ENCODE results near the gene SEZ6L2.
"Not testable (repeated sequence)": the region's sequence is repeated elsewhere in the genome, so short reads cannot be mapped to it uniquely, and the experiment has no call there.

Gene SEZ6L2

GRCh38 chr16:29844575-29845331, 54.6 kb downstream of the SEZ6L2 start:
- H3K4me1 ChIP-seq (ENCODE audit: insufficient read depth, low read length): no peaks in the 10 kb centered on the region
- H3K27ac ChIP-seq (ENCODE audit: low read length): no peak overlapping the region
- H3K36me3 ChIP-seq (ENCODE audit: insufficient read depth, low read depth, low read length): no peaks in the 10 kb centered on the region
- no peak overlapping the region for H3K9ac ChIP-seq (ENCODE audit: low read depth, low read length)
- H3K4me3 ChIP-seq (ENCODE audit: low read length): no peak overlapping the region
- no peaks in the 10 kb centered on the region for H3K27me3 ChIP-seq (ENCODE audit: insufficient read depth, low read length)
- H3K9me3 ChIP-seq (ENCODE audit: insufficient read depth, low read depth, low read length): no peaks in the 10 kb centered on the region

DNA sequence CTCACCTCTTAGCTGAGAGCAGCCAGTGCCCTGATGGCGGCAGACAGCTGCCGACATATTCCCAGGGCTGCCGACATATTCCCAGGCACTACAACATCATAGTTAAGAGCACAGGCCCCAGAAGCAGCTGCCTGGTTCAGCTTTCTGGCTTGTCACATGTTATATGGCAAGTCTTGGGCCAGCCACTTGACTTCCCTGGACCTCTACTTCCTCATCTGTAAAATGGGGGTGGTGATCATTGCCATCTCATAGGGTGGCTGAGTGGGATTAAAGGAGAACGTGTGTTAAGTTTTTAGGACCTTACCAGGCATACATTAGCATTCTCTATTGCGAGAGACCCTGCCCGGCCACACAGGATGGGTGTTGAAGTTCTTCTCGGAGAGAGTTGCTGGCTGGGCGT, 55.4 kb downstream of the SEZ6L2 start:
- Histone ChIP-seq H3K4me3 (ENCODE audit: low read length) (no peak overlapping the region), H3K4me1 (ENCODE audit: insufficient read depth, low read length) (no peaks in the 10 kb centered on the region), H3K27me3 (ENCODE audit: insufficient read depth, low read length) (no peaks in the 10 kb centered on the region), H3K9me3 (ENCODE audit: insufficient read depth, low read depth, low read length) (no peaks in the 10 kb centered on the region), H3K27ac (ENCODE audit: low read length) (no peak overlapping the region), H3K36me3 (ENCODE audit: insufficient read depth, low read depth, low read length) (no peaks in the 10 kb centered on the region), H3K9ac (ENCODE audit: low read depth, low read length) (no peak overlapping the region)

DNA sequence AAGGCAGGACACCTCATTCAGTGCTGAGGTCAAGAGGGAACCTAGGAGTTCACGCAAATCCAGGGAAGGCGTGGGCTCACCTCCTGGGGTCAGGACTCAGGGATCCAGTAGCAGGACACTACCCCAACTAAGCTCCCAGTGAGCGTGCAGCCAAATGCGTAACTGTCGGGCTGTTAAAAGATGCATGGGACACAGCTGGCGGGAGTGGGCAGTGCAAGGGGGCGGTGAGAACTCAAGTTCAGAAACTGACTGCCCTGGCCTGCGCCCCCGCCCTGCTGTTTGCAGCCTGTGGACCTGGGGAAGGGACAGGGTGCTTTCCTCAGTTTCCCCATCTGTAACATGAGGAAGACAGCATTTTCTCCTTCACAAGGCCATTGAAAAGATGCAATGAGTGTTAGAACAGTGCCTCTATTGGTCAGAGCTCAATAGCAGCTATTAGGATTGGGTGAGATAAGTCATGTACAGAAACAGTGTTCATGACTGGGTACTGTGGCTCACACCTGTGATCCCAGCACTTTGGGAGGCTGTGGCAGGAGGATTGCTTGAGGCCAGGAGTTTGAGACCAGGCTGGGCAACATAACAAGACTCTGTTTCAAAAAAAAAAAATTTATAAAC, 56.5 kb downstream of the SEZ6L2 start:
- Histone ChIP-seq H3K27ac (ENCODE audit: low read length) (no peak overlapping the region), H3K27me3 (ENCODE audit: insufficient read depth, low read length) (no peaks in the 10 kb centered on the region)

GRCh38 chr16:29841631-29842030, 57.7 kb downstream of the SEZ6L2 start:
- no peaks in the 10 kb centered on the region for H3K27me3 ChIP-seq (ENCODE audit: insufficient read depth, low read length)
- H3K36me3 ChIP-seq (ENCODE audit: insufficient read depth, low read depth, low read length): no peaks in the 10 kb centered on the region
- H3K9ac ChIP-seq (ENCODE audit: low read depth, low read length): no peak overlapping the region
- H3K27ac ChIP-seq (ENCODE audit: low read length): no peak overlapping the region
- no peaks in the 10 kb centered on the region for H3K4me1 ChIP-seq (ENCODE audit: insufficient read depth, low read length)
- H3K4me3 ChIP-seq (ENCODE audit: low read length): no peak overlapping the region
- H3K9me3 ChIP-seq (ENCODE audit: insufficient read depth, low read depth, low read length): no peaks in the 10 kb centered on the region

More for the DNA sequence above, 56.5 kb downstream of the SEZ6L2 start:
- H3K36me3 ChIP-seq (ENCODE audit: insufficient read depth, low read depth, low read length): no peaks in the 10 kb centered on the region
- H3K9me3 ChIP-seq (ENCODE audit: insufficient read depth, low read depth, low read length): no peaks in the 10 kb centered on the region
- H3K9ac ChIP-seq (ENCODE audit: low read depth, low read length): no peak overlapping the region
- H3K4me1 ChIP-seq (ENCODE audit: insufficient read depth, low read length): no peaks in the 10 kb centered on the region
- H3K4me3 ChIP-seq (ENCODE audit: low read length): no peak overlapping the region

DNA sequence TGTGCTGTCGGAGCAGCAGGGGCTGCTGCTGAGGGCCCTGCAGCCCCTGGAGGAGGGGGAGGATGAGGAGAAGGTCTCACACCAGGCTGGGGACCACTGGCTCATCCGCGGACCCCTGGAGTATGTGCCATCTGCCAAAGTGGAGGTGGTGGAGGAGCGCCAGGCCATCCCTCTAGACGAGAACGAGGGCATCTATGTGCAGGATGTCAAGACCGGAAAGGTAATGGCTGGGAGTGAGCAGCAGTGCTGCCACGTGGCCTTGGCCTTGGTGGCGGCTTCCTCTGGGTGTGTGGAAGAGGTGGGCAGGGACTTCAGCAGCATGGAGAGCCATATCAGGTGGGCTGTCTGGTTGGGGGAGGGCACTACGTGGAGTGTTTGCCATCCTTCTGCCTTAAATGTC, 59.1 kb downstream of the SEZ6L2 start:
- no peak overlapping the region for H3K9ac ChIP-seq (ENCODE audit: low read depth, low read length)
- no peaks in the 10 kb centered on the region for H3K9me3 ChIP-seq (ENCODE audit: insufficient read depth, low read depth, low read length)
- H3K36me3 ChIP-seq (ENCODE audit: insufficient read depth, low read depth, low read length): no peaks in the 10 kb centered on the region
- H3K27me3 ChIP-seq (ENCODE audit: insufficient read depth, low read length): no peaks in the 10 kb centered on the region
- H3K4me1 ChIP-seq (ENCODE audit: insufficient read depth, low read length): no peaks in the 10 kb centered on the region
- H3K27ac ChIP-seq (ENCODE audit: low read length): no peak overlapping the region
- no peak overlapping the region for H3K4me3 ChIP-seq (ENCODE audit: low read length)

GRCh38 chr16:29839822-29840221, 59.5 kb downstream of the SEZ6L2 start:
- no peak overlapping the region for H3K4me3 ChIP-seq (ENCODE audit: low read length)
- H3K27ac ChIP-seq (ENCODE audit: low read length): no peak overlapping the region
- H3K36me3 ChIP-seq (ENCODE audit: insufficient read depth, low read depth, low read length): no peaks in the 10 kb centered on the region
- no peaks in the 10 kb centered on the region for H3K9me3 ChIP-seq (ENCODE audit: insufficient read depth, low read depth, low read length)
- H3K4me1 ChIP-seq (ENCODE audit: insufficient read depth, low read length): no peaks in the 10 kb centered on the region
- no peak overlapping the region for H3K9ac ChIP-seq (ENCODE audit: low read depth, low read length)
- H3K27me3 ChIP-seq (ENCODE audit: insufficient read depth, low read length): no peaks in the 10 kb centered on the region

DNA sequence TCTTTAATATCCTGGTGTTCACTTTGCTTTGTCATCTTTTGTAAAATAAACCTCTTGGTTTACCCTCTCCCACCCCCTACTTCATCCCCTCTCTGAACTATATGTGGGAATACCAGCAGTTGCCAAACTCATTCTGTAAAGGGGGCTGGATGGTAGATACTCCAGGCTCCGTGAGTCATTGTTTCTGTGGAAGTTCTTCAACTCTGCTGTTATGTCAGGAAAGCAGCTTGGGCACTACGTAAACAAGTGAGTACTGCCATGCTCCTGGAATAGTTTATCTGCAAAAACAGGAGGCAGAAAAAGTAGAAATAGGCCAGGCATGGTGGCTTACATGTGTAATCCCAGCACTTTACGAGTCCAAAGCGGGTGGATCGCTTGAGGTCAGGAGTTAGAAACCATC, 61.5 kb downstream of the SEZ6L2 start:
- no peaks in the 10 kb centered on the region for H3K36me3 ChIP-seq (ENCODE audit: insufficient read depth, low read depth, low read length)
- no peak overlapping the region for H3K27ac ChIP-seq (ENCODE audit: low read length)
- no peak overlapping the region for H3K9ac ChIP-seq (ENCODE audit: low read depth, low read length)
- no peaks in the 10 kb centered on the region for H3K27me3 ChIP-seq (ENCODE audit: insufficient read depth, low read length)
- no peaks in the 10 kb centered on the region for H3K4me1 ChIP-seq (ENCODE audit: insufficient read depth, low read length)
- no peak overlapping the region for H3K4me3 ChIP-seq (ENCODE audit: low read length)
- H3K9me3 ChIP-seq (ENCODE audit: insufficient read depth, low read depth, low read length): no peaks in the 10 kb centered on the region

DNA sequence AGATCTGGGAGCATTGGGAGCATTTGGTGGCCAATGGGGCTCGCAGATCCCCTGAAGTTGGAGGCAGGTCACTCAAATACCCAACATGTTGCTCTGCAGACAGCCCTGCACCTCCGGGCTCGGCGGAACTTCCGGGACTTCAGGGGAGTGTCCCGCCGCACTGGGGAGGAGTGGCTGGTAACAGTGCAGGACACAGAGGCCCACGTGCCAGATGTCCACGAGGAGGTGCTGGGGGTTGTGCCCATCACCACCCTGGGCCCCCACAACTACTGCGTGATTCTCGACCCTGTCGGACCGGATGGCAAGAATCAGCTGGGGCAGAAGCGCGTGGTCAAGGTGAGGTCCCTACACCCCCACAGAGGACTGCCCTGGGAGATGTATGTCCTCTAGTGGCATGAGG, 62.7 kb downstream of the SEZ6L2 start:
- H3K27ac ChIP-seq (ENCODE audit: low read length): no peak overlapping the region
- H3K9ac ChIP-seq (ENCODE audit: low read depth, low read length): no peak overlapping the region
- no peaks in the 10 kb centered on the region for H3K9me3 ChIP-seq (ENCODE audit: insufficient read depth, low read depth, low read length)
- no peak overlapping the region for H3K4me3 ChIP-seq (ENCODE audit: low read length)
- H3K36me3 ChIP-seq (ENCODE audit: insufficient read depth, low read depth, low read length): no peaks in the 10 kb centered on the region
- no peaks in the 10 kb centered on the region for H3K4me1 ChIP-seq (ENCODE audit: insufficient read depth, low read length)
- no peaks in the 10 kb centered on the region for H3K27me3 ChIP-seq (ENCODE audit: insufficient read depth, low read length)

DNA sequence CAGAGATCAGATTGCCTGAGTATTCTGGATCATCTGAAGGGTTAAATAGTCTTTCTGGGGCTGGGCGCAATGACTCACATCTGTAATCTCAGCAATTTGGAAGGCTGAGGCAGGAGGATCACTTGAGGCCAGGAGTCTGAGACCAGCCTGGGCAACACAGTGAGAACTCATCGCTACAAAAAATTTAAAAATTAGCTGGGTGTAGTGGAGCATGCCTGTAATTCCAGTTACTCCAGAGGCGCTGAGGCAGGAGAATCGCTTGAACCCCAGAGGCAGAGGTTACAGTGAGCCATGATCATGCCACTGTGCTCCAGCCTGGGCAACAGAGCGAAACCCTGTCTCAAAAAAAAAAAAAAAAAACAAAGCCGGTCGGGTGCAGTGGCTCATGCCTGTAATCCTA, 63.4 kb downstream of the SEZ6L2 start:
- Histone ChIP-seq H3K27ac (ENCODE audit: low read length) (no peak overlapping the region), H3K9ac (ENCODE audit: low read depth, low read length) (no peak overlapping the region), H3K4me1 (ENCODE audit: insufficient read depth, low read length) (no peaks in the 10 kb centered on the region), H3K36me3 (ENCODE audit: insufficient read depth, low read depth, low read length) (no peaks in the 10 kb centered on the region), H3K27me3 (ENCODE audit: insufficient read depth, low read length) (no peaks in the 10 kb centered on the region), H3K4me3 (ENCODE audit: low read length) (no peak overlapping the region), H3K9me3 (ENCODE audit: insufficient read depth, low read depth, low read length) (no peaks in the 10 kb centered on the region)

DNA sequence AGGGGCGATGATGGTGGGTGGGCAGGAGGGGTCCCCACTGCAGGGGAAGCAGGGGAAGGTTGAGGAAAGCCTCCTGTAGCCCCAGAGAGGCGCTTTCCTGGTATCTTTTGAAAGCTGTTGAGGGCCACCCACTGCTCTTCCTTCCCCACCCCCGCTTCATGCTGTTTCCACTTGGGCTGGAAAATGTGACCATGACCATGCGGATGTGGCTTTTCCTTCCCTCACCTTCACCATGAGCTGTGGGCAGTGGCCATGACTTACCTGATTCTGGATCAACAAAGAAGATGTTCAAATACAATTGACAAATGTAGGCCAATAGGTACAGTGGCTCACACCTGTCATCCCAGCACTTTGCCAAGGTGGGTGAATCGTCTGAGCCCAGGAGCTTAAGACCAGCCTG, 65.3 kb downstream of the SEZ6L2 start:
- no peaks in the 10 kb centered on the region for H3K36me3 ChIP-seq (ENCODE audit: insufficient read depth, low read depth, low read length)
- H3K27ac ChIP-seq (ENCODE audit: low read length): no peak overlapping the region
- H3K9ac ChIP-seq (ENCODE audit: low read depth, low read length): no peak overlapping the region
- H3K4me1 ChIP-seq (ENCODE audit: insufficient read depth, low read length): no peaks in the 10 kb centered on the region
- H3K9me3 ChIP-seq (ENCODE audit: insufficient read depth, low read depth, low read length): no peaks in the 10 kb centered on the region
- H3K27me3 ChIP-seq (ENCODE audit: insufficient read depth, low read length): no peaks in the 10 kb centered on the region
- no peak overlapping the region for H3K4me3 ChIP-seq (ENCODE audit: low read length)

DNA sequence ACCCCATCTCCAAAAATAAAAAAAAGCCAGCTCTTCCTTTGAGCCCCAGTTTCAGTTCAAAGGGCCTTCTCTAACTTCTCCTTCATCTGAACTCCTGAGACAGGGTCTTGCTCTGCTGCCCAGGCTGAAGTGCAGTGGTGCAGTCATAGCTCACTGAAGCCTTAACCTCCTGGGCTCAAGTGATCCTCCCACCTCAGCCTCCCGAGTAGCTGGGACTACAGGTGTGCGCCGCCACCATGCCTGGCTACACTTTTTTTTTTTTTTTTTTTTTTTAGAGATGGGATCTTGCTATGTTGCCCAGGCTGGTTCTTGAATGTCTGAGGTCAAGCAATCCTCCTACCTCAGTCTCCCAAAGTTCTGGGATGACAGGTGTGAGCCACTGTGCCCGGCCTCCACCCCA, 66.1 kb downstream of the SEZ6L2 start:
- H3K4me1 ChIP-seq (ENCODE audit: insufficient read depth, low read length); H3K9ac ChIP-seq (ENCODE audit: low read depth, low read length); H3K4me3 ChIP-seq (ENCODE audit: low read length); H3K27ac ChIP-seq (ENCODE audit: low read length); H3K9me3 ChIP-seq (ENCODE audit: insufficient read depth, low read depth, low read length); H3K27me3 ChIP-seq (ENCODE audit: insufficient read depth, low read length); H3K36me3 ChIP-seq (ENCODE audit: insufficient read depth, low read depth, low read length): not testable (repeated sequence)

- H3K4me1 ChIP-seq (ENCODE audit: insufficient read depth, low read length): no peaks in the 10 kb centered on the region
- H3K9ac ChIP-seq (ENCODE audit: low read depth, low read length): no peak overlapping the region
- H3K36me3 ChIP-seq (ENCODE audit: insufficient read depth, low read depth, low read length): no peaks in the 10 kb centered on the region
- no peaks in the 10 kb centered on the region for H3K27me3 ChIP-seq (ENCODE audit: insufficient read depth, low read length)
- no peaks in the 10 kb centered on the region for H3K9me3 ChIP-seq (ENCODE audit: insufficient read depth, low read depth, low read length)
- no peak overlapping the region for H3K4me3 ChIP-seq (ENCODE audit: low read length)
- no peak overlapping the region for H3K27ac ChIP-seq (ENCODE audit: low read length)
These were observed 67.9 kb downstream of the SEZ6L2 start for GRCh38 chr16:29831490-29831889.

Data from iPS-20b (cell line).